VCaP (cell line): ENCODE measurements around the gene COMMD10.

Experiments
- H3K27ac ChIP-seq: fragments of 450-650 bp; 2 replicates; pipeline ENCODE4 v1.5.1; 2017
- CTCF ChIP-seq: fragments of 450-650 bp; conservative IDR thresholded peaks from 2 replicates; pipeline ENCODE4 v1.5.1; 2017; ENCODE audit warnings: mild to moderate bottlenecking, moderate library complexity

The COMMD10 gene

GRCh38 chr5:116289276-116289675, 204.5 kb downstream of the COMMD10 start:
- no peak overlapping the region for H3K27ac ChIP-seq
- no peak for TF ChIP-seq CTCF

- no peak overlapping the region for H3K27ac ChIP-seq
- TF ChIP-seq CTCF = no peak
Measured at GRCh38 chr5:116291271-116291670, 206.4 kb downstream of the COMMD10 start.

- H3K27ac ChIP-seq = no peak overlapping the region
- TF ChIP-seq CTCF = no peak
Measured at GRCh38 chr5:116292321-116292720, 207.5 kb downstream of the COMMD10 start.

GRCh38 chr5:116296335-116297072, 211.7 kb downstream of the COMMD10 start:
- TF ChIP-seq CTCF = no peak
- no peak overlapping the region for H3K27ac ChIP-seq

GRCh38 chr5:116297296-116297814, 212.5 kb downstream of the COMMD10 start:
- TF ChIP-seq CTCF = no peak

GRCh38 chr5:116299746-116300640, 215.2 kb downstream of the COMMD10 start:
- H3K27ac ChIP-seq = no peak overlapping the region
- TF ChIP-seq CTCF = no peak

More at GRCh38 chr5:116297296-116297814, 212.5 kb downstream of the COMMD10 start:
- H3K27ac ChIP-seq = no peak overlapping the region

GRCh38 chr5:116301110-116301509, 216.3 kb downstream of the COMMD10 start:
- no peak for TF ChIP-seq CTCF
- H3K27ac ChIP-seq = no peak overlapping the region
